NCI-H1092 (cell line): ENCODE data around the gene UGT2B11.
"Not testable (repeated sequence)": the region's sequence is repeated elsewhere in the genome, so short reads cannot be mapped to it uniquely, and the experiment has no call there.

Source experiments
- DNase-seq: peaks from one replicate; lab custom pipeline; 2025; lab: John Stamatoyannopoulos, UW

UGT2B11 gene

GRCh38 chr4:69214716-69215115, at the start of gene UGT2B11:
TSS of gene UGT2B11 (minus strand) at chr4:69214748. CDS start at chr4:69214722, 26 bp downstream.
- no peak for DNase-seq

GRCh38 chr4:69253147-69253772, 38.7 kb upstream of the UGT2B11 start:
- not testable (repeated sequence) for DNase-seq

- DNase-seq, result not testable (repeated sequence)
These were observed 36.3 kb upstream of the UGT2B11 start for GRCh38 chr4:69250884-69251283.

GRCh38 chr4:69242562-69243240, 28.2 kb upstream of the UGT2B11 start:
- DNase-seq, result not testable (repeated sequence)

- DNase-seq, result not testable (repeated sequence)
These were observed 27.2 kb upstream of the UGT2B11 start for GRCh38 chr4:69241746-69242145.

GRCh38 chr4:69240787-69241186, 26.2 kb upstream of the UGT2B11 start:
- DNase-seq, result not testable (repeated sequence)

GRCh38 chr4:69239557-69240168, 25.1 kb upstream of the UGT2B11 start:
- DNase-seq, result no peak

- no peak for DNase-seq
These were observed 24.5 kb upstream of the UGT2B11 start for GRCh38 chr4:69239092-69239491.

GRCh38 chr4:69224891-69225290, 10.3 kb upstream of the UGT2B11 start:
- DNase-seq, result no peak

GRCh38 chr4:69223277-69223676, 8.7 kb upstream of the UGT2B11 start:
- DNase-seq, result not testable (repeated sequence)

- not testable (repeated sequence) for DNase-seq
These were observed 3.9 kb upstream of the UGT2B11 start for GRCh38 chr4:69218491-69218890.

- DNase-seq, result no peak
These were observed 3.6 kb downstream of the UGT2B11 start for GRCh38 chr4:69210911-69211310.

- not testable (repeated sequence) for DNase-seq
These were observed 16.0 kb downstream of the UGT2B11 start for GRCh38 chr4:69198506-69198905.

- DNase-seq, result no peak
These were observed 18.2 kb downstream of the UGT2B11 start for GRCh38 chr4:69196209-69196965.

GRCh38 chr4:69194166-69194565, 20.4 kb downstream of the UGT2B11 start:
- DNase-seq, result no peak

- not testable (repeated sequence) for DNase-seq
These were observed 22.6 kb downstream of the UGT2B11 start for GRCh38 chr4:69191905-69192304.

- not testable (repeated sequence) for DNase-seq
These were observed 23.9 kb downstream of the UGT2B11 start for GRCh38 chr4:69190621-69191020.

- not testable (repeated sequence) for DNase-seq
These were observed 32.9 kb downstream of the UGT2B11 start for GRCh38 chr4:69181519-69182169.

GRCh38 chr4:69179817-69180216, 34.7 kb downstream of the UGT2B11 start:
- DNase-seq, result not testable (repeated sequence)

GRCh38 chr4:69178751-69179205, 35.8 kb downstream of the UGT2B11 start:
- DNase-seq, result not testable (repeated sequence)
